AG04449 (cell line): ENCODE results near the gene DOCK6.

Source experiments
- CTCF ChIA-PET: fragments of 350-600 bp; formaldehyde crosslinking; extraction: SDS; loops from one replicate; lab custom pipeline; 2021; ENCODE audit warnings: antibody characterized with exemption; lab: Yijun Ruan, JAX
- POLR2A ChIA-PET: fragments of 400-600, 350-600 bp; formaldehyde crosslinking; extraction: SDS; loops from one replicate; lab custom pipeline; 2020; ENCODE audit warnings: antibody characterized with exemption, inconsistent platforms; lab: Yijun Ruan, JAX
- DNase-seq: peaks from one replicate; pipeline ENCODE4 v3.0.0-alpha.2; 2010; ENCODE audit warnings: low read depth, low spot score
- H3K4me3 ChIP-seq: 2 replicates; pipeline ENCODE4 v1.5.1; 2011; ENCODE audit warnings: low read depth, mild to moderate bottlenecking, control low read depth, low read length
- CTCF ChIP-seq: IDR thresholded peaks from one replicate; pipeline ENCODE4 v1.5.1; 2011; ENCODE audit warnings: mild to moderate bottlenecking, moderate library complexity, low read length, control low read depth, inconsistent platforms; ENCODE audit not compliant: insufficient read depth; ENCODE audit errors: missing control alignments

Gene DOCK6

DNA sequence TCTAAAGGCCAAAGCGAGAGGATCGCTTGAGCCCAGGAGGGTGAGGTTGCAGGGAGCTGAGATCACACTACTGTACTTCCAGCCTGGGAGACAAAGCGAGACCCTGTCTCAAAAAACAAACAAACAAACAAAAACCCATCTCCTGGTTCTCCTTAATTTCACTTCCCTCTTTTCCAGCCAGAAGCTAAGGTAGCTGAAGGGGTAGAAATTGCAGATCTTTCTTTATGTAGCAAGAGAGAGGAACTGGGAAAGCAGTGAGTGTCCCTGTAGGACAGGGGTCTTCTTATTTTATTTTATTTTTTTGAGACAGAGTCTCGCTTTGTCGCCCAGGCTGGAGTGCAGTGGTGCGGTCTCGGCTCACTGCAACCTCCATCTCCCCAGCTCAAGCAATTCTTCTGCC lies 29.1 kb upstream of the DOCK6 start:
- H3K4me3 ChIP-seq, result no peak overlapping the region
- TF ChIP-seq CTCF, result no peak
- ChIA-PET POLR2A (interaction anchor here (0.6 kb wide), 1 partner anchor 74 kb away, joined by 3 read pairs; no protein-coding TSS in a partner anchor), CTCF (interaction anchor here (1.1 to 10.5 kb wide), 4 partner anchors 144 to 190 kb away, joined by 3 to 89 read pairs (median 6); partner anchors contain the start of genes ELAVL3 and PRKCSH)
- no peak for DNase-seq

DNA sequence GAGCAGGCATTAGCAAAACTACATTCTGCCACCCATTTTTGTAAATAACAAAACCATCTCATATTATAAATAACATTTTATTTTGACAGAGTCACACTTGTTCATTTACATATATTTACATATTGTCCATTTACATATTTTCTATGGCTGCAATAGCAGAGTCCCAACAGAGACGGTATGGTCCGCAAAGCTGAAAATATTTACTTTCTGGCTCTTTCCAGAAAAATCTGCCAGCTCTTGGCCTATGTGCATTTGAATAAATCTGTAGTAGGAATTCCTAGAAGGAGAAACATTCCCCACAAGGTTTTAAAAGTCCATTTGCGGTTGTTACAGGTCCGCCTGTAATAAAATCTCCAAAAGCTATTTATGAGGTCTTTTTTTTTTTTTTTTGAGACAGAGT lies 27.9 kb upstream of the DOCK6 start:
- CTCF ChIA-PET, result interaction anchor here (0.6 to 10.5 kb wide), 13 partner anchors 34 to 228 kb away, joined by 3 to 89 read pairs (median 4); partner anchors contain the start of genes ELAVL3, EPOR, ODAD3 and PRKCSH
- TF ChIP-seq CTCF, result no peak
- POLR2A ChIA-PET, result interaction anchor here (0.7 kb wide), 1 partner anchor 123 kb away, joined by 4 read pairs; no protein-coding TSS in a partner anchor

GRCh38 chr19:11288349-11288748 lies 26.0 kb upstream of the DOCK6 start:
- CTCF ChIA-PET, result interaction anchor here (0.6 to 10.5 kb wide), 6 partner anchors 9 to 197 kb away, joined by 3 to 89 read pairs (median 4); partner anchors contain the start of gene ELAVL3

More for the DNA sequence above, 27.9 kb upstream of the DOCK6 start:
- H3K4me3 ChIP-seq, result no peak overlapping the region
- DNase-seq, result no peak

DNA sequence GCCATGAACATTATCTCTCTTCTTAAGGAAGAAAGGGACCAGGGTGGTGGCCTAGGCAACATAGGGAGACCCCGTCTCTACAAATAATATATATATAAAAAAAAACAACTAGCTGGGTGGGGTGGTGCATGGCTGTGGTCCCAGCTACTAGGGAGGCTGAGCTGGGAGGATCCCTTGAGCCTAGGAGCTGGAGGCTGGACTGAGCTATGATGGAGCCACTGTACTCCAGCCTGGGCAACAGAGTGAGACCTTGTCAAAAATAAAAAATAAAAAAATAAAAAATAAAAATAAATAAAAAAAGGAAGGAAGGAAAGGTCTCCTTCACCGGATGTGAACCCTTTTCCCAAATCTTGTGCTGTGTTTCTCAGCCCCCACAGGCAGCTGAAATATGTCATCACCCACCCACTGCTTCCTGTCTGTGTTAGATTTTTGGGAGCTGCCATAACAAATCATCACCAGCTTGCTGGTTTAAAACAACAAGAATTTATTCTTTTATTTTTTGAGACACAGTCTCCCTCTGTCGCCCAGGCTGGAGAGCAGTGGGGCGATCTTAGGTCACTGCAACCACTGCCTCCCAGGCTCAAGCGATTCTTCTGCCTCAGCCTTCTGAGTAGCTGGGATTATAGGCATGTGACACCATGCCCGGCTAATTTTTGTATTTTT lies 24.1 kb upstream of the DOCK6 start:
- ChIA-PET CTCF (interaction anchor here (1.1 to 10.5 kb wide), 8 partner anchors 12 to 195 kb away, joined by 3 to 89 read pairs (median 4); partner anchors contain the start of genes ELAVL3, ODAD3 and PRKCSH), POLR2A (no interaction called here)
- no peak overlapping the region for H3K4me3 ChIP-seq
- no peak for DNase-seq
- TF ChIP-seq CTCF, result no peak

More at GRCh38 chr19:11288349-11288748, 26.0 kb upstream of the DOCK6 start:
- no peak overlapping the region for H3K4me3 ChIP-seq
- DNase-seq, result no peak
- peak; percentile 37 for TF ChIP-seq CTCF
- POLR2A ChIA-PET, result no interaction called here

GRCh38 chr19:11284515-11284914 lies 22.2 kb upstream of the DOCK6 start:
- TF ChIP-seq CTCF, result no peak
- H3K4me3 ChIP-seq, result no peak overlapping the region
- ChIA-PET CTCF (interaction anchor here (0.8 to 10.5 kb wide), 3 partner anchors 10 to 197 kb away, joined by 3 to 89 read pairs (median 3); partner anchors contain the start of gene ELAVL3), POLR2A (interaction anchor here (0.7 kb wide), 1 partner anchor 93 kb away, joined by 3 read pairs; no protein-coding TSS in a partner anchor)
- no peak for DNase-seq
